Activated B cell treated with CpG ODN at 0.5 μM for 24 hours (primary cell): ENCODE measurements around the gene INPP5A. TPM values are rescaled to one million over a fixed set of nuclear protein-coding genes. Genes with fewer than 3 reads are reported as not detected.

Source experiments
- ATAC-seq: fragments of 200-7000 bp; cut with Tn5 transposase; one replicate; pipeline ENCODE4 v1.10.0; 2021; ENCODE audit warnings: low read depth, mild to moderate bottlenecking, moderate library complexity
- CTCF ChIA-PET: fragments of 350-600 bp; sonication (Branson Sonifier 250); formaldehyde crosslinking; loops from one replicate; lab custom pipeline; 2021; ENCODE audit warnings: antibody characterized with exemption; lab: Charles Lee
- POLR2A ChIA-PET: fragments of 350-600 bp; sonication (Branson Sonifier 250); formaldehyde crosslinking; loops from one replicate; lab custom pipeline; 2021; ENCODE audit warnings: antibody characterized with exemption; lab: Charles Lee
- DNase-seq: peaks from one replicate; pipeline ENCODE4 v3.0.0; 2022
- H3K27ac Mint-ChIP-seq: one replicate; pipeline ENCODE4 v1.8.0; 2020; ENCODE audit warnings: mixed read lengths
- H3K27me3 Mint-ChIP-seq: one replicate; pipeline ENCODE4 v1.8.0; 2021; ENCODE audit warnings: mixed read lengths
- H3K36me3 Mint-ChIP-seq: one replicate; pipeline ENCODE4 v1.8.0; 2021; ENCODE audit warnings: low read depth, mixed read lengths
- H3K4me1 Mint-ChIP-seq: one replicate; pipeline ENCODE4 v1.8.0; 2021; ENCODE audit warnings: mixed read lengths
- H3K4me3 Mint-ChIP-seq: one replicate; pipeline ENCODE4 v1.8.0; 2020; ENCODE audit warnings: mild to moderate bottlenecking, mixed read lengths
- H3K9me3 Mint-ChIP-seq: one replicate; pipeline ENCODE4 v1.8.0; 2020; ENCODE audit warnings: mixed read lengths
- intact Hi-C: fragments of 100-400 bp; cut with micrococcal nuclease; formaldehyde crosslinking; loops from one replicate; pipeline ENCODE4 v1.15.1; 2024
- total RNA-seq: library from RNA; stranded (reverse); gene quantifications from 2 replicates; pipeline ENCODE4 v1.2.3, GENCODE V29; 2022
- TF ChIP-seq, protein P1 (sequence below): fragments of 200-600 bp; IDR thresholded peaks from one replicate; pipeline ENCODE4 v1.8.0; 2022; ENCODE audit warnings: antibody characterized with exemption, mild to moderate bottlenecking

The INPP5A gene
- total RNA-seq, 1 donor from 2014 or later: 24.9 TPM

DNA sequence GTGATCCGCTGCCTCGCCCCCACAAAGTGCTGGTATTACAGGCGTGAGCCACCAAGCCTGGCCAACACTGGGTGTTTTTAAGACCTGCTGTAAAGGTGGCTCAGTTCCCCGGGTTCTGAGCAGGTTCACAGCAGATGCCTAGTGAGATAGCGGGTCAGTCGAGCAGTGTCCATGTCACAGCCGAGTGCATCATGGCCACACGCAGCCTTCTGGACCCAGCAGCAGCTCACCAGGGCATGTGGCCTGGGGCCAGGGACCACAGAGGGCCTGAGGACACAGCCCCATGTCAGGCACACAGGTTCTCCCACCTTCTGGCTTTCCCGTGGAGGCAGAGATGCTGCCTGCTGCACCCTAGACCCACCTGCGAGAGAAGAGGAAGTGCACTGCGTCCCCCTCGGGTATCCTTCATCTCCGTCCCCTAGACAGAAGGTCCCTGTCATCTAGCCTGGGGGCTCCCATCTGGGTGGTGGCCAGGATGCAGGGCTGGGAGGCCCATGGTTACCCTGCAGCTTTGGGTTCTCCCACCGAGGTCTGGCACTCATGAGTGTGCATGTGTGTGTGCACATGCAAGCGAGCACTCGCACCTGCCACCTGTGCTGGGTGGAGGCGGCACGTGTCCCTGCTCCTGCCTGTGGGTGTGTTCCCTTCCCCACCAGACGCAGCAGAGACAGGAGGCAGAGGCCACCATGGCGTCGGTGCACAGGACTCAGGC, 149.8 kb downstream of the INPP5A start:
- peaks cover 27% of the 10 kb centered on the region for H3K4me1 Mint-ChIP-seq
- DNase-seq: no peak
- TF ChIP-seq, protein P1, sequence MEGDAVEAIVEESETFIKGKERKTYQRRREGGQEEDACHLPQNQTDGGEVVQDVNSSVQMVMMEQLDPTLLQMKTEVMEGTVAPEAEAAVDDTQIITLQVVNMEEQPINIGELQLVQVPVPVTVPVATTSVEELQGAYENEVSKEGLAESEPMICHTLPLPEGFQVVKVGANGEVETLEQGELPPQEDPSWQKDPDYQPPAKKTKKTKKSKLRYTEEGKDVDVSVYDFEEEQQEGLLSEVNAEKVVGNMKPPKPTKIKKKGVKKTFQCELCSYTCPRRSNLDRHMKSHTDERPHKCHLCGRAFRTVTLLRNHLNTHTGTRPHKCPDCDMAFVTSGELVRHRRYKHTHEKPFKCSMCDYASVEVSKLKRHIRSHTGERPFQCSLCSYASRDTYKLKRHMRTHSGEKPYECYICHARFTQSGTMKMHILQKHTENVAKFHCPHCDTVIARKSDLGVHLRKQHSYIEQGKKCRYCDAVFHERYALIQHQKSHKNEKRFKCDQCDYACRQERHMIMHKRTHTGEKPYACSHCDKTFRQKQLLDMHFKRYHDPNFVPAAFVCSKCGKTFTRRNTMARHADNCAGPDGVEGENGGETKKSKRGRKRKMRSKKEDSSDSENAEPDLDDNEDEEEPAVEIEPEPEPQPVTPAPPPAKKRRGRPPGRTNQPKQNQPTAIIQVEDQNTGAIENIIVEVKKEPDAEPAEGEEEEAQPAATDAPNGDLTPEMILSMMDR: no peak
- peaks cover 30% of the 10 kb centered on the region for H3K36me3 Mint-ChIP-seq
- intact Hi-C loops: no loop called here
- ChIA-PET POLR2A (no interaction called here), CTCF (no interaction called here)
- no peaks in the 10 kb centered on the region for H3K9me3 Mint-ChIP-seq
- H3K27ac Mint-ChIP-seq: no peak overlapping the region
- no peaks in the 10 kb centered on the region for H3K27me3 Mint-ChIP-seq
- no peak for ATAC-seq
- no peak overlapping the region for H3K4me3 Mint-ChIP-seq

DNA sequence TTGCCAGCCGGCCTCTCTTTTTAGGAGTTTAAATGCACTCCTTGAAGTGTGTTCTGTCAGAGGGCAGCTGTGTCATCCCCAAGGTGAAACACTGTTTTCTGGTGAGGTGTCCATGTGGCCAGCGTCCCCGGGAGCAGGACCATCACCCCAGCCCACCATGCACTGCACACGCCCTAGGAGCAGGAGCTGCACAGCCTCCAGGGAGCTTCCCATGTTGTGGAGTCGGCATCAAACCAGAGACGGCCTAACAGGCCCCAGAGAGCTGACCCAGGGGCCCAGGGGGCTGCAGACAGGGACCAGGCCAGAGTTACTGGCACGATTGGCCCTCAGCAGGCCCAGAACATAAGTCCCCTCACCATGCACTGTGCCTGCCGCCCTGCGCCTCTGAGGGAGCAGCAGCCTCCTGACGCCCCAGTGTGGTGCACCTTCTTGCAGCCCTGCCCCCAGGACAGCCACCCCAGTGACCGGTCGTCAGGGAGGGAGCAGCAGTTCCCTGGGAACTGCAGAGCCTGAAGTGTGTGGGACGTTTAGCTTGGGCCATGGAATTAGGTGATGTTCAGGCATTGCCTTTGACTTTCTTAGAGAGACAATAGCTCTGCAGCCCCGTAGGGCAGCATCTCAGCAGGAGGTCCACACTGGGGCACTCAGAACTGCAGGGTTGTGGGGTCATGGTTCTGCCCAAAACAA, 150.4 kb downstream of the INPP5A start:
- intact Hi-C loops: no loop called here

DNA sequence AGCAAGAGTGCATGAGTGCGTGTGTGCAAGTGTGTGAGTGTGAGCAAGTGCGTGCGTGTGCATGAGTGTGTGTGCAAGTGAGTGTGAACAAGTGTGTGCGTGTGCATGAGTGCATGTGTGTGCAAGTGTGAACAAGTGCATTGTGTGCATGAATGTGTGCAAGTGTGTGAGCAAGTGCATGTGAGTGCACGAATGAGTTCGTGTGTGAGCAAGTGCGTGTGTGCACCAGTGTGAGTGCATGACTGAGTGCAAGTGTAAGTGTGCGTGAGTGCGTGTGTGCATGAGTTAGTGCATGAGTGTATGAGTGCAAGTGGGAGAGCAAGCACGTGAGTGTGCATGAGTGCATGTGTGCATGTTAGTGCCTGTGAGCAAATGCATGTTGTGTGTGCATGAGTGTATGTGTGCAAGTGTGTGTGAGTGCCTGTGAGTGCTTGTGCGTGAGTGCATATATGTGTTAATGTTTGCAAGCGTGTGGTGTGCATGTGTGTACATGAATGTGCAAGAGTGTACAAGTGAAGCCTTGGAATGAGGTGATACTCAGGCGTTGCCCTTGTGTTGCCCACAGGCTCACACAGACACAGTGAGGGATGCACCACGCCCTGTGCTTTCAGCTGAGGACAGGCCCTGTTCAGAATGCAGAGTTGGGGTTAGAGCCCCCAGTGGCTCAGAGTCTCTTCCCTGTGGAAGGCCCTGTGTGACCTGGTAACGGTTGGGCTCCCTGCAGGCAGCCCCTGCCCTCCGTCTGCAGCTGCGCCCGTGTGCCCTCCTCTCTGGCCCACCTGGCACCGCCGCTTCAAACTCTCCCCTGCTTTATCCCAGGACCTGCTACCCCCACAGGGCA, 151.2 kb downstream of the INPP5A start:
- ATAC-seq: no peak
- no peak for DNase-seq
- intact Hi-C loops: no loop called here
- peaks cover 34% of the 10 kb centered on the region for H3K36me3 Mint-ChIP-seq
- peaks cover 4% of the 10 kb centered on the region for H3K9me3 Mint-ChIP-seq
- no peaks in the 10 kb centered on the region for H3K27me3 Mint-ChIP-seq
- ChIA-PET CTCF (no interaction called here), POLR2A (no interaction called here)
- H3K27ac Mint-ChIP-seq: no peak overlapping the region
- peaks cover 20% of the 10 kb centered on the region for H3K4me1 Mint-ChIP-seq
- TF ChIP-seq, protein P1: no peak
- H3K4me3 Mint-ChIP-seq: no peak overlapping the region

More for the DNA sequence above, 150.4 kb downstream of the INPP5A start:
- POLR2A ChIA-PET: no interaction called here
- peaks cover 1% of the 10 kb centered on the region for H3K9me3 Mint-ChIP-seq
- no peak for ATAC-seq
- H3K4me1 Mint-ChIP-seq: peaks cover 27% of the 10 kb centered on the region
- no peak for DNase-seq
- CTCF ChIA-PET: no interaction called here
- no peak overlapping the region for H3K27ac Mint-ChIP-seq
- peaks cover 34% of the 10 kb centered on the region for H3K36me3 Mint-ChIP-seq
- TF ChIP-seq, protein P1: no peak
- no peaks in the 10 kb centered on the region for H3K27me3 Mint-ChIP-seq
- no peak overlapping the region for H3K4me3 Mint-ChIP-seq

DNA sequence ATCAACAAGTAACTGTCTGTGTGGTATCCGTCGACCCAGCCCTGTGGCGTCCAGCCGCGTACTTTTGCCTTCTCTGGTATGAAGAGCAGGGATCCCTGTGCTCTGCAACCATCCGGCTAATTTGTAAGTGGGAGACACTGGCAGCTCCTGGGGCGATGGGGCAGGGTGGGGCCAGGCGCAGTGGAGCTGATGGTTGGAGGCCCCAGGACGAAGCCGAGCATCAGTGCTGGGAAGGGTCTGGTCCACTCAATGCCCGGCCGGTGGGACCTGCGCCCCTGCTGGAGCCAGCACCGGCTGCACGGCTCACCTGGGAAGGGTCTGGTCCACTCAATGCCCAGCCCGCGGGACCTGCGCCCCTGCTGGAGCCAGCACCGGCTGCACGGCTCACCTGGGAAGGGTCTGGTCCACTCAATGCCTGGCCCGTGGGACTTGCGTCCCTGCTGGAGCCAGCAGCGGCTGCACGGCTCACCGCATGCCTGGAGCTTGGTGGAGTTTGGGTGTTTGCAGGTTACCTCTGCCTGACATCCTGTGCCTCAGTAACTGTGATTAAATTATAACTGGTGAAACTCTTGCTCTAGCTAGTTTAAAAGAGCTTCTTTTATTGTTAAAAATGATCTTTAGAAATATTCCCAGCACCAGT, 152.3 kb downstream of the INPP5A start:
- no peak overlapping the region for H3K27ac Mint-ChIP-seq
- H3K4me3 Mint-ChIP-seq: no peak overlapping the region
- TF ChIP-seq, protein P1: no peak
- intact Hi-C loops: no loop called here
- no peaks in the 10 kb centered on the region for H3K27me3 Mint-ChIP-seq
- ATAC-seq: no peak
- peaks cover 34% of the 10 kb centered on the region for H3K36me3 Mint-ChIP-seq
- DNase-seq: no peak
- peaks cover 10% of the 10 kb centered on the region for H3K4me1 Mint-ChIP-seq
- ChIA-PET CTCF (no interaction called here), POLR2A (no interaction called here)
- H3K9me3 Mint-ChIP-seq: peaks cover 7% of the 10 kb centered on the region
